ENCODE data around the gene SPTBN1.

SPTBN1 gene

GRCh38 chr2:54608224-54608623 lies 152.1 kb downstream of the SPTBN1 start:
- TF ChIP-seq ZFX (IDR thresholded peaks at IDR 0.05), result no peak
- no peak for TF ChIP-seq CTCF (conservative IDR thresholded peaks at IDR 0.05)
- H3K27ac ChIP-seq, result no peak overlapping the region

GRCh38 chr2:54609241-54609640 lies 153.1 kb downstream of the SPTBN1 start:
- TF ChIP-seq ZFX (IDR thresholded peaks at IDR 0.05) (no peak), CTCF (conservative IDR thresholded peaks at IDR 0.05) (no peak)
- H3K27ac ChIP-seq, result no peak overlapping the region

GRCh38 chr2:54609647-54610046 lies 153.5 kb downstream of the SPTBN1 start:
- TF ChIP-seq CTCF (conservative IDR thresholded peaks at IDR 0.05) (no peak), ZFX (IDR thresholded peaks at IDR 0.05) (no peak)
- H3K27ac ChIP-seq, result no peak overlapping the region

- TF ChIP-seq ZFX (IDR thresholded peaks at IDR 0.05) (no peak), CTCF (conservative IDR thresholded peaks at IDR 0.05) (no peak)
- H3K27ac ChIP-seq, result no peak overlapping the region
These were observed 154.6 kb downstream of the SPTBN1 start for GRCh38 chr2:54610700-54611099.

GRCh38 chr2:54611830-54612545 lies 155.9 kb downstream of the SPTBN1 start:
- H3K27ac ChIP-seq, result 0 out of 2 replicates have a peak overlapping the region, but pooled peaks have one; percentile 5
- TF ChIP-seq CTCF (conservative IDR thresholded peaks at IDR 0.05) (no peak), ZFX (IDR thresholded peaks at IDR 0.05) (no peak)

GRCh38 chr2:54613386-54613785 lies 157.3 kb downstream of the SPTBN1 start:
- TF ChIP-seq ZFX (IDR thresholded peaks at IDR 0.05) (no peak), CTCF (conservative IDR thresholded peaks at IDR 0.05) (no peak)
- H3K27ac ChIP-seq, result peak overlapping the region; percentile 47

GRCh38 chr2:54613794-54614257 lies 157.7 kb downstream of the SPTBN1 start:
- TF ChIP-seq ZFX (IDR thresholded peaks at IDR 0.05) (no peak), CTCF (conservative IDR thresholded peaks at IDR 0.05) (no peak)
- peak overlapping the region; percentile 47 for H3K27ac ChIP-seq

Data from C4-2B (cell line).